Measurements from ENCODE around the gene FAM124B.
"Not testable (repeated sequence)": the region's sequence is repeated elsewhere in the genome, so short reads cannot be mapped to it uniquely, and the experiment has no call there.

FAM124B gene

DNA sequence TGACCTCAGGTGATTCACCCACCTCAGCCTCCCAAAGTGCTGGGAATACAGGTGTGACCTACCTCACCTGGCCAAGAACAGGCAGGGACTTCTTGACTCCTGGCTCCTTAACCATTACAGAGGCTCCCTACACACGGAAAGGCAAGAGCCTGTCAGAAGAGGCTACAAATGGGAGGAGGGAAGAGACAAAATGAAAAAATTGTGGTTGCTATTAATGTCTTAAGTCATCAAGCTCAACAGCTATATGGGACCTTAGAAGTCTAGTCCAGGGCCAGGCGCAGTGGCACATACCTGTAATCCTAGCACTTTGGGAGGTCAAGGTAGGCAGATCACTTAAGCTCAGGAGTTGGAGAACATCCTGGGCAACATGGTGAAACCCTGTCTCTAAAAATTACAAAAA, 11.5 kb upstream of the FAM124B start:
- no peak for DNase-seq (ENCODE audit: low read depth, low spot score)

GRCh38 chr2:224412141-224413015, 10.5 kb upstream of the FAM124B start:
- no peak for DNase-seq (ENCODE audit: low read depth, low spot score)

DNA sequence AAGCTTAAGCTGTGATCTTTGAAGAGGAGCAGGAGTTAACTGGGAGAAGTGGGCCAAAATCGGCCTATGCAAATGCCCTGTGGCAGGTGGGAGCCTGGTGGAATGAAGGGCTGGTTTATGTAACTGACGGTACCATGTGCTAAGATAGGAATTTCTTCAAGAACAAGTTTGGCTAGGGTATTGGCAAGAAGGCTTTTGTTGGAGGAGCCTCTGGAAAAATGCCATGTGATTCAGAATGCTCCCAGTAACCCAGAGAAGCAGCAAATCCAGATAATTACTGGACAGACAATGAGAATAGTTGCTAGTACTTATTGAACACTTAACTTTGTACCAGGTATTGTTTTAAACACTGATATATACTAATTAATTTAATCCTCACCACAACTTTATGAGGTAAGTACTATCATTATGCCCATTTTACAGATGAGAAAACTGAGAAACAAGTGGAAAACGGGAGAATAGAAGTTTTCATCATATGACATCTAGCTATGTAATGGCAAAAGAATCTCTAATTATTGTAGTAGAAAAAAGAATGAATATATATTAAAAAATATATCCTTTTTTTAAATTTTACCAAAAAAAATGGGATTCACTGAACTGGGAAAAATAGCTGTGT, 9.1 kb upstream of the FAM124B start:
- DNase-seq (ENCODE audit: low read depth, low spot score) = no peak

GRCh38 chr2:224408676-224409075, 6.8 kb upstream of the FAM124B start:
- DNase-seq (ENCODE audit: low read depth, low spot score) = no peak

DNA sequence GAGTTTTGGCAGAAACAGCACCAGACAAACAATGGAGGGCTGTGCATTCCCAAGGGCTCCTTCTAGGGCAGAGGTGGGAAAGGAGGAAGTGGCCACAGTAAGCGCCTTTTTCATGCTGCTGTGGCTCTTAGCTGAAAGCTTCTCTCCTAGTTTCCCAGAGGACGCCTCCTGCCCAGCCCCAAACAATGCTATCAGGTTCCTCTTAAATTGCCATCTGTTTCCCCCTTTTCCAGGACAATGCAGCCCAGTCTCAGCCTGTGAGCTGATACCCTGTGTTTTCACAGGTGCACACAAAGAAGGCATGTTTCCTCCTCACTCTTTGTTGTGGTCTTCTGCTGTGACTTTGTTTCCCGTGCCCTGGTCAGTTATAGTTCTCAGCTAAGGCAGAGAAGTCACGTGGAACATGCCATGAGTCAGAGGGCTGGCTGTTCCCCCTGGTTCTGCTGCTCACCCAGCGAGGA, 5.4 kb upstream of the FAM124B start:
- no peak for DNase-seq (ENCODE audit: low read depth, low spot score)

DNA sequence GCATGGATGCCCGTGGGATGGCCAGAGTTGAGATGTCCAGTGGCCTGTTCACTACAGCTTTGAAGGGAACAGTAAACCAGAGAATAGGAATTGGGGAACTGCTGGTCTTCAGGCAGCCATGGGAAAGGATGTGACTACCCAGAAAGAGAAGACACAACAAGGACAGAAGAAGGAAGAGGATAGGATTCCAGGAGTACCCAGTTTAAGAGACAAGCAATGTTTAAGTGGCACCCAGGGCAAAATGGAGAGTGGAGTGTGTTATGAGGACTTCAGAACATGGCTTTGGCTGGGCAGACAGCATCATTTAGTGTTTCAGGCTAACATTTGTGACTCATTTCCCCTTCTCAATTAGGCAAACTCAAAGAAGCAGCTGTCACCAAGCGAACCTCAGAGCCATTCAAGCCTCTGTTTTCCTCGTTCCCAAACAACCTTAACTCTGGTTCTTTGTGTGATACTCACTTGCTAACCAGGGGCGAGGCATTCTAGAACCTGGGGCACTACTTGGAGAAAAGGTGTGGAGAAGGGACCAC, 4.0 kb upstream of the FAM124B start:
- no peak for DNase-seq (ENCODE audit: low read depth, low spot score)

GRCh38 chr2:224405412-224405811, 3.5 kb upstream of the FAM124B start:
- no peak for DNase-seq (ENCODE audit: low read depth, low spot score)

GRCh38 chr2:224404796-224405195, 2.9 kb upstream of the FAM124B start:
- DNase-seq (ENCODE audit: low read depth, low spot score) = no peak

DNA sequence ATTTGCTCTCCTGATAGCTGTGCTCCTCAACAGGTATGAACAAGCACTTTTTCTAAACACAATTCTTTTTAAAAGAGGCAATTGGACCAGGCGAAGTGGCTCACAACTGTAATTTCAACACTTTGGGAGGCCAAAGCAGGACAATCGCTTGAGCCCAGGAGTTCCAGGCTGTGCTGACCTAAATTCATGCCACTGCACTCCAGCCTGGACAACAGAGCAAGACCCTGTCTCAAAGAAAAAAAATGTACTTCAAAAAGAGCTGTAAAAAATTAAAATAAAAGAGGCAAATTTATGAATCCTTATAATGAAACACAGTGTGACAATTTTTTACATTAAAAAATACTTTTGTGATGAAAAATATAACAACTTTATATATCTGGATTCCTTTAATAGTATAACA, 1.8 kb upstream of the FAM124B start:
- no peak for DNase-seq (ENCODE audit: low read depth, low spot score)

GRCh38 chr2:224400886-224401632, 848 bp downstream of the FAM124B start:
- no peak for DNase-seq (ENCODE audit: low read depth, low spot score)

- DNase-seq (ENCODE audit: low read depth, low spot score) = no peak
Measured at GRCh38 chr2:224400174-224400810, 1.6 kb downstream of the FAM124B start.

DNA sequence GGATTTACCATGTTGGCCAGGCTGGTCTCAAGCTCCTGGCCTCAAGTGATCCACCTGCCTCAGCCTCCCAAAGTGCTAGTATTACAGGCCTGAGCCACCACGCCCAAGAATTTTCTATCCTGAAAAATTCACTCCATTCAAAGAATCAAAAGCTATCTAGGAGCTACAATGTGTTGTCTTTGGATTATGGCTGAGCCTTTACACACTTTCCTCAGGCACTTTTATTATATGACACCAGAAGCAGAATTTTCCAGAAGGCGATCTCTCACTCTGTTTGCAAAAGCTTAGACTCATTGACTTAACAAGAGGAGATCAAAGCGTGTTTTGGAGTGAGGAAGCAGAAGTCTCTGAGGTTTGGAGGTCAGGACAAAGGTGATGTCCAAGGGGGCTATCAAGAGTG, 3.6 kb downstream of the FAM124B start:
- no peak for DNase-seq (ENCODE audit: low read depth, low spot score)

GRCh38 chr2:224397100-224397499, 4.8 kb downstream of the FAM124B start:
- not testable (repeated sequence) for DNase-seq (ENCODE audit: low read depth, low spot score)

GRCh38 chr2:224395620-224396390, 6.1 kb downstream of the FAM124B start:
- no peak for DNase-seq (ENCODE audit: low read depth, low spot score)

GRCh38 chr2:224393157-224393872, 8.6 kb downstream of the FAM124B start:
- no peak for DNase-seq (ENCODE audit: low read depth, low spot score)

DNA sequence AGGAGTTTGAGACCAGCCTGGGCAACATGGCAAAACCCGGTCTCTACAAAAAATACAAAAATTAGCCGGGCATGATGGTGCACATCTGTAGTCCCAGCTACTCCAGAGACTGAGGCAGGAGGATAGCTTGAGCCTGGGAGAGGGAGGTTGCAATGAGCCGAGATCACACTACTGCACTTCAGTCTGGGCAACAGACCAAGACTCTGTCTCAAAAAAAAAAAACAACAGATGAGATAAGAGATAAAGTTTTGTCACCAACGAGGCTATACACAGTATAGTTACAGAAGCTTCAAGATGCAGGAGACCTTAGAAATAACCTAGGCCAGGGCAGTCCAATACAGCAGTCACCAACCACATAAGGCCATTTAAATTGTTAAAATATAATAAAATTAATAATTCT, 9.4 kb downstream of the FAM124B start:
- no peak for DNase-seq (ENCODE audit: low read depth, low spot score)

DNA sequence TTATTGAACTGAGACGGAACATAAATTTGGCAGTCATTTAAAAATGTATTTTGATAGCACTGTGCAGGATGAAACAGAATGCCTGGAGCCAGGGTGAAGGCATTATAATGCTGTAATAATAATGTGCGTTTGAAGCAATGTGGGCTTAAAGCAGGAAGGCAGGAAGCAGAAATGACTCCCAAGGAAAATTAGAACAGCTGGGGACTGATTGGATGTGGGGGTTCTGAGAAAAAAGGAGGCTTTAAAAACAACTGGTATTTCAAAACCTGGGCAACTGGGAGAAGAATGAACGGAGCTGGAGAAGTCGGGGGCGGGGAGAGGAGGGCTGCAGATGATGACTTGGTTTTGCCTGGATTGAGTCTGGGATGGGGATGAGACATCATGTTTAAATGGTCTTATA, 12.6 kb downstream of the FAM124B start:
- no peak for DNase-seq (ENCODE audit: low read depth, low spot score)

GRCh38 chr2:224386876-224387275, 15.0 kb downstream of the FAM124B start:
- no peak for DNase-seq (ENCODE audit: low read depth, low spot score)

DNA sequence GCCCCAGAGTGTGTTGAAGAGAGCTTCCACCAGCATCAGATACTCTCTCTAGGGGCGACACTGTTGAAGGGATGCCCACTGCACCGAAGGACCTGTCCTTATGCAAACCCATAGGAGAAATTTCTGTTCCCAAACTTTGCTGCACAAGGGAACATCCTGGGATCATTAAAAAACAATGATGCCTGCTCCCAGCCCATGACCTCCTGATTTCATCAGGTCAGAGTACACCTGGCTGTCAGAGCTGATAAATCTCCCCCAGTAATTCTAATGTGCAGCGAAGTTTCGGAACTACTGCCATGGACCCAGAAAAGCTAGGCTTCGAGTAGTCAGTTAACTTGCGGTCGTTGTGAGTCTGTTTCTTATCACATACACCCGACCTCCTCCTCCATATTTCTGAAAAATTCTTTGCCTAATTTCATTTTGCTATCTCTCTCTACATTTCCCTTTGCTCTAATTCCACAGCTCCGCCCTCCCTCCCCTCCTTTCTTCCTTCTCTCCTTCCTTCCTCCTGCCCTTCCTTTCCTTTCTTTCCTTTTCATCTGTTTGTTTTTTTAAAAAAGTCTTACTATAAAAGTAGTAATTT, 18.8 kb downstream of the FAM124B start:
- DNase-seq (ENCODE audit: low read depth, low spot score) = no peak

DNA sequence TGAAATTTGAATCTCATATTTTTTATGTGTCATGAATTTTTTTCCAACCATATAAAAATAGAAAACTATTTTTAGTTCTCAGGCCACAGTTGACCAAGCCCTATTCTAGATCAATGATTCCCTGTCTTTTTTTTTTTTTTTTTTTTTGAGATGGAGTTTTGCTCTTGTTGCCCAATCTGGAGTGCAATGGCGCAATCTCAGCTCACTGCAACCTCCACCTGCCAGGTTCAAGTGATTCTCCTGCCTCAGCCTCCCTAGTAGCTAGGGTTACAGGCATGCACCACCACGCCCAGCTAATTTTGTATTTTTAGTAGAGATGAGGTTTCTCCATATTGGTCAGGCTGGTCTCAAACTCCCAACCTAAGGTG, 19.6 kb downstream of the FAM124B start:
- DNase-seq (ENCODE audit: low read depth, low spot score) = not testable (repeated sequence)

Measured in activated naive CD8-positive, alpha-beta T cell treated with anti-CD3 and anti-CD28 coated beads, Interleukin-2, amount 50 U/mL, for 16 hours (primary cell).